ENCODE results near the gene ELMOD3.

Gene ELMOD3

GRCh38 chr2:85395912-85396475 lies 41.4 kb downstream of the ELMOD3 start:
- peak overlapping the region; percentile 82 for H3K27ac ChIP-seq
- no peak for TF ChIP-seq ZFX (IDR thresholded peaks at IDR 0.05)
- TF ChIP-seq CTCF (conservative IDR thresholded peaks at IDR 0.05) = no peak

GRCh38 chr2:85396531-85397470 lies 42.2 kb downstream of the ELMOD3 start:
- peak overlapping the region; percentile 82 for H3K27ac ChIP-seq
- TF ChIP-seq ZFX (IDR thresholded peaks at IDR 0.05) (no peak), CTCF (conservative IDR thresholded peaks at IDR 0.05) (no peak)

GRCh38 chr2:85397925-85398331 lies 43.4 kb downstream of the ELMOD3 start:
- TF ChIP-seq CTCF (conservative IDR thresholded peaks at IDR 0.05) = no peak
- TF ChIP-seq ZFX (IDR thresholded peaks at IDR 0.05) = no peak
- H3K27ac ChIP-seq = peak overlapping the region; percentile 82

GRCh38 chr2:85398426-85399182 lies 44.0 kb downstream of the ELMOD3 start:
- peak overlapping the region; percentile 82 for H3K27ac ChIP-seq
- TF ChIP-seq CTCF (conservative IDR thresholded peaks at IDR 0.05) (no peak), ZFX (IDR thresholded peaks at IDR 0.05) (no peak)

GRCh38 chr2:85399183-85399455 lies 44.5 kb downstream of the ELMOD3 start:
- no peak for TF ChIP-seq ZFX (IDR thresholded peaks at IDR 0.05)
- TF ChIP-seq CTCF (conservative IDR thresholded peaks at IDR 0.05) = no peak

GRCh38 chr2:85400023-85400422 lies 45.5 kb downstream of the ELMOD3 start:
- H3K27ac ChIP-seq = no peak overlapping the region; the same call in 1 of the 2 replicates
- no peak for TF ChIP-seq ZFX (IDR thresholded peaks at IDR 0.05)
- no peak for TF ChIP-seq CTCF (conservative IDR thresholded peaks at IDR 0.05)

More at GRCh38 chr2:85399183-85399455, 44.5 kb downstream of the ELMOD3 start:
- no peak overlapping the region for H3K27ac ChIP-seq
